ENCODE data around the gene OR10Z1.

DNA sequence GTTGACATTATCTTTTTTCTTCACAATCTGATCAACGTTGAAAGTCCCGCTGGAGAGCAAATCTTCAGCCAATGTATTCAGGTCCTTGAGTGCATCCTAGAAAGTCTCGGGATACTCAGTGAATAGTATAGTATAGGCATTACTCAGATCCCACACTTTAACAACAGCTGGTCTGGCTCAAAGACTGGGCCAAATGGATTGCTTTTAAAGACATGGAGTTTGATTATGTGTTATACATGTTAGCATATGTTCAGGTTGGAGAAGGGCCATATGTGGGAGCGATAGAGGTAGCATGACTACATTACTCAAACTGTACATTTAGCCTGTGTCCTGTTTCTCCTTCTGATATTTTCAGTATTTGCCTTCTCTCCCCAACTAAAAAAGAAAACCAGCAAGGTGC, 33.1 kb downstream of the OR10Z1 start:
- TF ChIP-seq, protein P1, sequence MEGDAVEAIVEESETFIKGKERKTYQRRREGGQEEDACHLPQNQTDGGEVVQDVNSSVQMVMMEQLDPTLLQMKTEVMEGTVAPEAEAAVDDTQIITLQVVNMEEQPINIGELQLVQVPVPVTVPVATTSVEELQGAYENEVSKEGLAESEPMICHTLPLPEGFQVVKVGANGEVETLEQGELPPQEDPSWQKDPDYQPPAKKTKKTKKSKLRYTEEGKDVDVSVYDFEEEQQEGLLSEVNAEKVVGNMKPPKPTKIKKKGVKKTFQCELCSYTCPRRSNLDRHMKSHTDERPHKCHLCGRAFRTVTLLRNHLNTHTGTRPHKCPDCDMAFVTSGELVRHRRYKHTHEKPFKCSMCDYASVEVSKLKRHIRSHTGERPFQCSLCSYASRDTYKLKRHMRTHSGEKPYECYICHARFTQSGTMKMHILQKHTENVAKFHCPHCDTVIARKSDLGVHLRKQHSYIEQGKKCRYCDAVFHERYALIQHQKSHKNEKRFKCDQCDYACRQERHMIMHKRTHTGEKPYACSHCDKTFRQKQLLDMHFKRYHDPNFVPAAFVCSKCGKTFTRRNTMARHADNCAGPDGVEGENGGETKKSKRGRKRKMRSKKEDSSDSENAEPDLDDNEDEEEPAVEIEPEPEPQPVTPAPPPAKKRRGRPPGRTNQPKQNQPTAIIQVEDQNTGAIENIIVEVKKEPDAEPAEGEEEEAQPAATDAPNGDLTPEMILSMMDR (IDR thresholded peaks at IDR 0.05), result no peak
- TF ChIP-seq POLR2A (IDR thresholded peaks at IDR 0.05) (no peak), EP300 (IDR thresholded peaks at IDR 0.05) (no peak)

Measured in ovary (tissue), 3 donors.